GDM1 (cell line): ENCODE data around the gene CENPA.
"Not testable (repeated sequence)": the region's sequence is repeated elsewhere in the genome, so short reads cannot be mapped to it uniquely, and the experiment has no call there.

Experiments used
- DNase-seq: peaks from one replicate; lab custom pipeline; 2025; lab: John Stamatoyannopoulos, UW

CENPA gene

GRCh38 chr2:26792720-26793119, 6.9 kb downstream of the CENPA start:
- no peak for DNase-seq

DNA sequence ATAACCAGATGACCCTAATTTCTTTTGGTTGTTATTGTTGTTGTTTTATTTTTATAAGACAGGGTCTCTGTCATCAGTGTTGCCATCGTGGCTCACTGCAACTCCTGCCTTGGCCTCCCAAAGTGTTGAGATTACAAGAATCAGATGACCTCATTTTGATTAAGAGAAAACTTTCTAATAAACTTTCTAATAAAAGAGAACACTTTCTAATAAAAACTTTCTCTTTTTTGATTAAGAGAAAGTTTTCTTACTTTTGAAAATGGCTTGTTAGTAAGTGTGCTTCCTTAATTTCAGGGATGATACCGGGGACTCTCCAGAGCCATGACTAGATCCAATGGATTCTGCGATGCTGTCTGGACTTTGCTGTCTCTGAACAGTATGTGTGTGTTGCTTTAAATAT, 7.7 kb downstream of the CENPA start:
- DNase-seq = no peak

GRCh38 chr2:26795135-26795534, 9.3 kb downstream of the CENPA start:
- not testable (repeated sequence) for DNase-seq

DNA sequence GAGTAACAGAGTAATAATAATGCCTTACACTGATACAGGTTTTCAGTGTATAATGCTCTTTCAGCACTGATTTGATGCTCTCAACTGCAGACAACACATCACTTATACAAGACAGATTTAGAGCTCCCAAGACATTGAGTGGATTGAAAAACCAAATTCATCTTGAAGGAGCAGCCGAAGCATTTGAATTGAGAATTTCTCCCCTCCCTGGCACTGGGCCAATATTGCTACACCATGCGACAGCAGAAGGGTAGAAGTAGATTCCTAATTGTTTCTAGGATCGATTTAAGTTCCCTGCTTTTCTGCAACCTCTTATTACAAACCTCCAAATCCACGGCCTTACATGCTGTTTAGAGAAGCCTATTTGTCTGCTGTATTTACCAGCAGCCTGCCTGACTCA, 15.5 kb downstream of the CENPA start:
- DNase-seq = no peak

- DNase-seq = no peak
These were observed 15.9 kb downstream of the CENPA start for GRCh38 chr2:26801796-26802195.

- DNase-seq = no peak
These were observed 19.4 kb downstream of the CENPA start for GRCh38 chr2:26805241-26805676.

GRCh38 chr2:26807788-26808460, 22.1 kb downstream of the CENPA start:
- no peak for DNase-seq

DNA sequence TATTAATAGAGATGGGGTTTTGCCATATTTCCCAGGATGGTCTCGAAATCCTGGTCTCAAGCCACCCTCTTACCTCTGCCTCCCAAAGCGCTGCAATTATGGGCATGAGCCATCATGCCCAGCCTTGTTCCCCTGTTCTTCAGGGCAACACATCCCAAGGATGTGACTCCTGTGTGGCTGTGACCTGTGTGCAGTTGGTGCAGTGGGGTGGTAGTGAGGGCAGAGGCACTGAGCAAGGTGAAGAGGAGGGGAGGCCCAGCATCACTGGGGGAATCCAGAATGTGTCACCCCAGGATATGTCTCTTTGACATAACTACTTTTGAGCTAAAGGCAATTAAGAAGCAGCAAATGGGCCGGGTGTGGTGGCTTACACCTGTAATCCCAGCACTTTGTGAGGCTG, 23.4 kb downstream of the CENPA start:
- DNase-seq = no peak

- peak; percentile 68 for DNase-seq
These were observed 24.2 kb downstream of the CENPA start for GRCh38 chr2:26809876-26810577.

DNA sequence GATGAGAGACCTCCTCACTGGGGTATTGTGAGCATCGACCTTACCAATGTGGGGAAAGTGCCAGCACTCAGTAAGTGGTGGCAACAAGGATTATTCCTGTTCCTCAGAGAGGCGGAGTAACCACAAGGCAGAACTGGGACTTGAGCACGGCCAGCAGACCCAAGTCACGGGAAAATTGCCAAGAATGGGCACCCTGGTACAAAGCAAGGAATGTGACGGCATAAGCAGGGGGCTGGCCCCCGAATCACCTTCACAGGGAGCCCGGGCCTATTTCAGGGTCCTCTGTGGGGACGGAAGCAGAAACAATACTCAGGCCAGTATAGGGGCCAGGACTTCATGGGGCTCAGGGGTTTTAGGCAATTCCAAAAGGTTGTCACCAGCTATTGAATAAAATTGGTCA, 25.4 kb downstream of the CENPA start:
- DNase-seq = no peak

- DNase-seq = no peak
These were observed 26.2 kb downstream of the CENPA start for GRCh38 chr2:26811791-26812694.

DNA sequence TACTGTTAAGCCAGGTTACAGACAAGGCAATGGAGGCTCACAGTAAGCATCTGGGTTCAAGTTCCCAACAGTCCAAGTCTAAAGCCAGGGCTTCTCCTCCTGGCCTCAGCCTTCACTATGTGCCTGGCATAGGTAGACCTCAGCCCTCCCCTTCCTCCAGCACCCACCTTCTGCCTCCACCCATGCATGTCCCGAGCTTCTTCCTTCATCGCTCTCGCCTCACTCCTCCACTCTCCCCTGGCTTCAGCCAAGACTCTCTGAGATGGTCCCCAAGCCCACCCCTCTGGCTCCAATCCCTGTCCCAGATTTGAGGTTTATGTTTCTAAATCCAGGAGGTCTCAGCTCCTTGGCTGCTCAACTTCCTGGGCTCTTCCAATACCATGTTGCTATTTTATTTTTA, 26.9 kb downstream of the CENPA start:
- no peak for DNase-seq

GRCh38 chr2:26814072-26814765, 28.4 kb downstream of the CENPA start:
- not testable (repeated sequence) for DNase-seq

GRCh38 chr2:26816893-26817292, 31.0 kb downstream of the CENPA start:
- no peak for DNase-seq

GRCh38 chr2:26818255-26818654, 32.4 kb downstream of the CENPA start:
- DNase-seq = no peak

GRCh38 chr2:26818972-26819371, 33.1 kb downstream of the CENPA start:
- DNase-seq = no peak

GRCh38 chr2:26820932-26821331, 35.1 kb downstream of the CENPA start:
- no peak for DNase-seq

GRCh38 chr2:26822877-26823276, 37.0 kb downstream of the CENPA start:
- DNase-seq = no peak

- no peak for DNase-seq
These were observed 52.5 kb downstream of the CENPA start for GRCh38 chr2:26838121-26838906.

GRCh38 chr2:26840937-26841610, 55.2 kb downstream of the CENPA start:
- no peak for DNase-seq

GRCh38 chr2:26843041-26843440, 57.2 kb downstream of the CENPA start:
- no peak for DNase-seq
